SK-N-SH (cell line): ENCODE data around the gene RPS16. TPM values are rescaled to one million over a fixed set of nuclear protein-coding genes. Genes with fewer than 3 reads are reported as not detected.

Experiments used
- CTCF ChIA-PET: fragments of 300-600, 350-600 bp; formaldehyde crosslinking; extraction: SDS; loops from one replicate; lab custom pipeline; 2021; lab: Yijun Ruan, JAX
- POLR2A ChIA-PET: fragments of 350-600 bp; sonication (Branson Sonifier 250); formaldehyde crosslinking; extraction: SDS; loops from one replicate; lab custom pipeline; 2020; ENCODE audit warnings: antibody characterized with exemption, inconsistent platforms; lab: Yijun Ruan, JAX
- DNase-seq: peaks from one replicate; pipeline ENCODE4 v3.0.0; 2012
- H2AFZ ChIP-seq: fragments of 200-600 bp; sonication (generic); 2 replicates; pipeline ENCODE4 v1.8.1; 2016; ENCODE audit warnings: antibody characterized with exemption, mild to moderate bottlenecking, low read depth
- H3F3A ChIP-seq: fragments of 200-600 bp; sonication (generic); replicated peaks from 2 replicates; pipeline ENCODE3; 2016; ENCODE audit warnings: antibody characterized with exemption, mild to moderate bottlenecking; ENCODE audit not compliant: insufficient read depth
- H3K27ac ChIP-seq, 2 experiments: fragments of 200-500 bp in 1 of 2; fragments of 200-600 bp in 1 of 2; sonication (Bioruptor generic) in 1 of 2; sonication (generic), shearing (Covaris generic) in 1 of 2; 2 replicates each; pipeline versions ENCODE4 v1.5.1 to v1.6.1; 2014 to 2016; ENCODE audit warnings: low read depth in 2 of 2, inconsistent platforms in 1 of 2, low read length in 1 of 2, mild to moderate bottlenecking in 1 of 2, mixed read lengths in 1 of 2
- H3K27me3 ChIP-seq: fragments of 200-600 bp; sonication (generic), shearing (Covaris generic); 2 replicates; pipeline ENCODE4 v1.6.1; 2016; ENCODE audit warnings: mixed run types; ENCODE audit not compliant: insufficient read depth
- H3K36me3 ChIP-seq, 2 experiments: fragments of 200-500 bp in 1 of 2; fragments of 200-600 bp in 1 of 2; sonication (Bioruptor generic) in 1 of 2; sonication (generic) in 1 of 2; replicated peaks in 1 of 2; 2 replicates each; pipeline versions ENCODE3 to v1.5.1; 2014 to 2016; ENCODE audit warnings: low read length in 1 of 2, mild to moderate bottlenecking in 1 of 2; ENCODE audit not compliant: insufficient read depth in 2 of 2, control insufficient read depth in 1 of 2
- H3K4me1 ChIP-seq, 2 experiments: fragments of 200-500 bp in 1 of 2; fragments of 200-600 bp in 1 of 2; sonication (Bioruptor generic) in 1 of 2; sonication (generic), shearing (Covaris generic) in 1 of 2; 2 replicates each; pipeline versions ENCODE4 v1.5.1 to v1.6.1; 2014 to 2016; ENCODE audit warnings: low read depth in 1 of 2, low read length in 1 of 2, mixed run types in 1 of 2; ENCODE audit not compliant: insufficient read depth in 2 of 2, control insufficient read depth in 1 of 2
- H3K4me2 ChIP-seq: fragments of 200-600 bp; sonication (generic), shearing (Covaris generic); 2 replicates; pipeline ENCODE4 v1.6.1; 2017; ENCODE audit warnings: mixed run types
- H3K4me3 ChIP-seq, 2 experiments: fragments of 200-500 bp in 1 of 2; fragments of 200-600 bp in 1 of 2; sonication (Bioruptor generic) in 1 of 2; sonication (generic), shearing (Covaris generic) in 1 of 2; 2 replicates each; pipeline versions ENCODE4 v1.5.1 to v1.8.1; 2014 to 2016; ENCODE audit warnings: low read depth in 2 of 2, inconsistent platforms in 1 of 2, low read length in 1 of 2, mild to moderate bottlenecking in 1 of 2, mixed read lengths in 1 of 2, moderate library complexity in 1 of 2
- H3K79me2 ChIP-seq: fragments of 200-600 bp; sonication (generic); 2 replicates; pipeline ENCODE4 v1.8.1; 2017; ENCODE audit warnings: mild to moderate bottlenecking; ENCODE audit not compliant: insufficient read depth
- H3K9ac ChIP-seq: fragments of 200-600 bp; sonication (generic); 2 replicates; pipeline ENCODE4 v1.6.1; 2017; ENCODE audit warnings: mixed run types
- H3K9me2 ChIP-seq: fragments of 200-600 bp; sonication (generic); 2 replicates; pipeline ENCODE4 v1.6.1; 2017; ENCODE audit warnings: mixed run types
- H3K9me3 ChIP-seq: fragments of 200-600 bp; sonication (generic); 2 replicates; pipeline ENCODE4 v1.6.1; 2017; ENCODE audit warnings: mixed run types, mild to moderate bottlenecking, moderate library complexity
- H4K20me1 ChIP-seq: fragments of 200-600 bp; sonication (generic); 2 replicates; pipeline ENCODE4 v1.6.1; 2017; ENCODE audit warnings: mild to moderate bottlenecking, mixed run types; ENCODE audit not compliant: insufficient read depth
- EP300 ChIP-seq, 2 experiments: IDR thresholded peaks; 2 replicates each; pipeline versions ENCODE4 v1.4.0 to v1.6.1; 2012; ENCODE audit warnings: borderline replicate concordance in 1 of 2, low read depth in 1 of 2, low read length in 1 of 2
- FOSL2 ChIP-seq: IDR thresholded peaks from 2 replicates; pipeline ENCODE4 v1.4.0; 2012; ENCODE audit warnings: low read depth, mild to moderate bottlenecking, moderate library complexity, borderline replicate concordance
- FOXJ3 ChIP-seq: sonication (generic); formaldehyde crosslinking; IDR thresholded peaks from 2 replicates; pipeline ENCODE4 v1.5.1; 2020; ENCODE audit warnings: mild to moderate bottlenecking, missing genetic modification reagents
- FOXM1 ChIP-seq: IDR thresholded peaks from 2 replicates; pipeline ENCODE4 v1.4.0; 2012; ENCODE audit warnings: low read depth, mild to moderate bottlenecking
- GATA2 ChIP-seq: sonication (generic); formaldehyde crosslinking; IDR thresholded peaks from 2 replicates; pipeline ENCODE4 v1.5.0; 2020; ENCODE audit warnings: mild to moderate bottlenecking, missing genetic modification reagents
- MXI1 ChIP-seq: IDR thresholded peaks from 2 replicates; pipeline ENCODE4 v1.6.1; 2012; ENCODE audit warnings: mild to moderate bottlenecking, low read depth, low read length, improper control_type of control experiment
- POLR2AphosphoS5 ChIP-seq: IDR thresholded peaks from 2 replicates; pipeline ENCODE4 v1.6.1; 2012; ENCODE audit warnings: low read depth, low read length
- RAD21 ChIP-seq: IDR thresholded peaks from 2 replicates; pipeline ENCODE4 v1.6.1; 2012; ENCODE audit warnings: mild to moderate bottlenecking, low read length
- RXRA ChIP-seq: IDR thresholded peaks from 2 replicates; pipeline ENCODE4 v1.4.0; 2012; ENCODE audit warnings: low read depth, mild to moderate bottlenecking, borderline replicate concordance
- SIN3A ChIP-seq: IDR thresholded peaks from 2 replicates; pipeline ENCODE4 v1.6.1; 2012; ENCODE audit warnings: low read depth, mild to moderate bottlenecking, low read length, moderate library complexity, borderline replicate concordance
- SMC3 ChIP-seq: IDR thresholded peaks from 2 replicates; pipeline ENCODE4 v1.6.1; 2012; ENCODE audit warnings: low read depth, low read length, improper control_type of control experiment
- TCF12 ChIP-seq: IDR thresholded peaks from 2 replicates; pipeline ENCODE4 v1.4.0; 2012
- TEAD4 ChIP-seq: IDR thresholded peaks from 2 replicates; pipeline ENCODE4 v1.4.0; 2012; ENCODE audit warnings: mild to moderate bottlenecking, borderline replicate concordance; ENCODE audit not compliant: insufficient read depth
- WGBS: methylation state at CpG from one replicate; pipeline ENCODE4 v1.1.6; 2017; ENCODE audit warnings: low lambda C conversion rate; 5-methylcytosine and 5-hydroxymethylcytosine counted together
- polyA plus RNA-seq, 3 experiments: library from polyadenylated mRNA; depleted of rRNA; stranded (reverse); fragments of >200 nt; gene quantifications; 2 replicates each; pipeline ENCODE4 v1.2.3, GENCODE V29; 2012
- TF ChIP-seq, protein P1 (sequence below): IDR thresholded peaks from 2 replicates; pipeline ENCODE4 v1.6.1; 2012; ENCODE audit warnings: mild to moderate bottlenecking, low read depth, low read length, moderate library complexity
- TF ChIP-seq, protein P2 (sequence below): IDR thresholded peaks from 2 replicates; pipeline ENCODE4 v1.4.0; 2012; ENCODE audit warnings: low read depth, borderline replicate concordance
- TF ChIP-seq, protein P3 (sequence below): fragments of 200-600 bp; sonication (generic); IDR thresholded peaks from 2 replicates; pipeline ENCODE4 v1.6.1; 2017; ENCODE audit warnings: antibody characterized with exemption, mild to moderate bottlenecking, moderate library complexity
- TF ChIP-seq, protein P4 (sequence below): IDR thresholded peaks from 2 replicates; pipeline ENCODE4; 2012

The RPS16 gene
- polyA plus RNA-seq, 1 of the 3 experiments (the other 2 are of a cell fraction): 7,541 TPM

DNA sequence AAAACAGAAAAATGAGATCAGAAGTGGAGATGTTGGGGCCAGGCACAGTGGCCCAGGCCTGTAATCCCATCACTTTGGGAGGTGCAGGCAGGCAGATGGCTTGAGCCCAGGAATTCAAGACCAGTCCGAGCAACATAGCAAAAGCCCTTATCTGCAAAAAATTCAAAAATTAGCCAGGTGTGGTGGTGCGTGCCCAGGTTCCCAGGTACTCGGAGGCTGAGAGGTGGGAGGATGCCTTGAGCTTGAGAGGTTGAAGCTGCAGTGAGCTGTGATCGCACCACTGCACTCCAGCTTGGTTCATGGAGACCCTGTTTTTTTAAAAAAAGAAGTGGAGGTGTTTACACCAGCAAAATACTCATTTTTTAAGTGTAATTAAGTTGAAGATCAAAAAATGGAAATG lies 35.7 kb downstream of the RPS16 start:
- peaks cover 8% of the 10 kb centered on the region; the same call in 1 of the 2 replicates for H3K79me2 ChIP-seq
- WGBS: 98% methylated on average over 4 of the region's 4 CpGs
- H2AFZ ChIP-seq: no peak overlapping the region
- H3K27me3 ChIP-seq: no peaks in the 10 kb centered on the region
- H3K4me2 ChIP-seq: no peak overlapping the region
- no peaks in the 10 kb centered on the region for H3K9me3 ChIP-seq
- no peaks in the 10 kb centered on the region for H4K20me1 ChIP-seq
- DNase-seq: no peak
- no peaks in the 10 kb centered on the region for H3K9me2 ChIP-seq
- no peak overlapping the region for H3K9ac ChIP-seq
- H3K36me3 ChIP-seq: no peaks in the 10 kb centered on the region
- TF ChIP-seq EP300 (IDR thresholded peaks at IDR 0.05; ENCODE audit: borderline replicate concordance in 1 of 2, low read depth in 1 of 2, low read length in 1 of 2) (no peak), POLR2AphosphoS5 (no peak), TEAD4 (no peak), TCF12 (no peak), FOXM1 (no peak), FOSL2 (no peak), RAD21 (no peak), MXI1 (no peak), SIN3A (no peak), GATA2 (CRISPR knock-in tag) (no peak), FOXJ3 (CRISPR knock-in tag) (no peak), RXRA (no peak), SMC3 (no peak)
- TF ChIP-seq, protein P1, sequence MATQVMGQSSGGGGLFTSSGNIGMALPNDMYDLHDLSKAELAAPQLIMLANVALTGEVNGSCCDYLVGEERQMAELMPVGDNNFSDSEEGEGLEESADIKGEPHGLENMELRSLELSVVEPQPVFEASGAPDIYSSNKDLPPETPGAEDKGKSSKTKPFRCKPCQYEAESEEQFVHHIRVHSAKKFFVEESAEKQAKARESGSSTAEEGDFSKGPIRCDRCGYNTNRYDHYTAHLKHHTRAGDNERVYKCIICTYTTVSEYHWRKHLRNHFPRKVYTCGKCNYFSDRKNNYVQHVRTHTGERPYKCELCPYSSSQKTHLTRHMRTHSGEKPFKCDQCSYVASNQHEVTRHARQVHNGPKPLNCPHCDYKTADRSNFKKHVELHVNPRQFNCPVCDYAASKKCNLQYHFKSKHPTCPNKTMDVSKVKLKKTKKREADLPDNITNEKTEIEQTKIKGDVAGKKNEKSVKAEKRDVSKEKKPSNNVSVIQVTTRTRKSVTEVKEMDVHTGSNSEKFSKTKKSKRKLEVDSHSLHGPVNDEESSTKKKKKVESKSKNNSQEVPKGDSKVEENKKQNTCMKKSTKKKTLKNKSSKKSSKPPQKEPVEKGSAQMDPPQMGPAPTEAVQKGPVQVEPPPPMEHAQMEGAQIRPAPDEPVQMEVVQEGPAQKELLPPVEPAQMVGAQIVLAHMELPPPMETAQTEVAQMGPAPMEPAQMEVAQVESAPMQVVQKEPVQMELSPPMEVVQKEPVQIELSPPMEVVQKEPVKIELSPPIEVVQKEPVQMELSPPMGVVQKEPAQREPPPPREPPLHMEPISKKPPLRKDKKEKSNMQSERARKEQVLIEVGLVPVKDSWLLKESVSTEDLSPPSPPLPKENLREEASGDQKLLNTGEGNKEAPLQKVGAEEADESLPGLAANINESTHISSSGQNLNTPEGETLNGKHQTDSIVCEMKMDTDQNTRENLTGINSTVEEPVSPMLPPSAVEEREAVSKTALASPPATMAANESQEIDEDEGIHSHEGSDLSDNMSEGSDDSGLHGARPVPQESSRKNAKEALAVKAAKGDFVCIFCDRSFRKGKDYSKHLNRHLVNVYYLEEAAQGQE: no peak
- TF ChIP-seq, protein P2, sequence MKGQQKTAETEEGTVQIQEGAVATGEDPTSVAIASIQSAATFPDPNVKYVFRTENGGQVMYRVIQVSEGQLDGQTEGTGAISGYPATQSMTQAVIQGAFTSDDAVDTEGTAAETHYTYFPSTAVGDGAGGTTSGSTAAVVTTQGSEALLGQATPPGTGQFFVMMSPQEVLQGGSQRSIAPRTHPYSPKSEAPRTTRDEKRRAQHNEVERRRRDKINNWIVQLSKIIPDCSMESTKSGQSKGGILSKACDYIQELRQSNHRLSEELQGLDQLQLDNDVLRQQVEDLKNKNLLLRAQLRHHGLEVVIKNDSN: no peak
- TF ChIP-seq, protein P3, sequence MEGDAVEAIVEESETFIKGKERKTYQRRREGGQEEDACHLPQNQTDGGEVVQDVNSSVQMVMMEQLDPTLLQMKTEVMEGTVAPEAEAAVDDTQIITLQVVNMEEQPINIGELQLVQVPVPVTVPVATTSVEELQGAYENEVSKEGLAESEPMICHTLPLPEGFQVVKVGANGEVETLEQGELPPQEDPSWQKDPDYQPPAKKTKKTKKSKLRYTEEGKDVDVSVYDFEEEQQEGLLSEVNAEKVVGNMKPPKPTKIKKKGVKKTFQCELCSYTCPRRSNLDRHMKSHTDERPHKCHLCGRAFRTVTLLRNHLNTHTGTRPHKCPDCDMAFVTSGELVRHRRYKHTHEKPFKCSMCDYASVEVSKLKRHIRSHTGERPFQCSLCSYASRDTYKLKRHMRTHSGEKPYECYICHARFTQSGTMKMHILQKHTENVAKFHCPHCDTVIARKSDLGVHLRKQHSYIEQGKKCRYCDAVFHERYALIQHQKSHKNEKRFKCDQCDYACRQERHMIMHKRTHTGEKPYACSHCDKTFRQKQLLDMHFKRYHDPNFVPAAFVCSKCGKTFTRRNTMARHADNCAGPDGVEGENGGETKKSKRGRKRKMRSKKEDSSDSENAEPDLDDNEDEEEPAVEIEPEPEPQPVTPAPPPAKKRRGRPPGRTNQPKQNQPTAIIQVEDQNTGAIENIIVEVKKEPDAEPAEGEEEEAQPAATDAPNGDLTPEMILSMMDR: no peak
- TF ChIP-seq, protein P4, sequence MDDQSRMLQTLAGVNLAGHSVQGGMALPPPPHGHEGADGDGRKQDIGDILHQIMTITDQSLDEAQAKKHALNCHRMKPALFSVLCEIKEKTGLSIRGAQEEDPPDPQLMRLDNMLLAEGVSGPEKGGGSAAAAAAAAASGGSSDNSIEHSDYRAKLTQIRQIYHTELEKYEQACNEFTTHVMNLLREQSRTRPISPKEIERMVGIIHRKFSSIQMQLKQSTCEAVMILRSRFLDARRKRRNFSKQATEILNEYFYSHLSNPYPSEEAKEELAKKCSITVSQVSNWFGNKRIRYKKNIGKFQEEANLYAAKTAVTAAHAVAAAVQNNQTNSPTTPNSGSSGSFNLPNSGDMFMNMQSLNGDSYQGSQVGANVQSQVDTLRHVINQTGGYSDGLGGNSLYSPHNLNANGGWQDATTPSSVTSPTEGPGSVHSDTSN: no peak
- TF ChIP-seq, all 33 proteins: peak for 0
- CTCF ChIA-PET: interaction anchor here (6.5 kb wide), 1 partner anchor 12 kb away, joined by 106 read pairs; the partner anchor contains the start of gene PLEKHG2
- Histone ChIP-seq H3K4me1 (peaks cover 19 to 36% of the 10 kb centered on the region in 2 experiments; a peak in 3 of 4 replicates), H3K27ac (no peak overlapping the region), H3F3A (peaks cover 44% of the 10 kb centered on the region), H3K4me3 (no peak overlapping the region)
- POLR2A ChIA-PET: interaction anchor here (0.7 to 1.6 kb wide), 3 partner anchors 8 to 35 kb away, joined by 3 read pairs; partner anchors contain the start of gene PAF1
